IPS-NIHi11 (cell line): ENCODE data around the gene HNF1B.

Source experiments
- DNase-seq: peaks from one replicate; pipeline ENCODE4 v3.0.0; 2012; ENCODE audit warnings: mixed read lengths, low spot score

The HNF1B gene

GRCh38 chr17:37671028-37671823 lies 73.6 kb downstream of the HNF1B start:
- no peak for DNase-seq

- no peak for DNase-seq
Observed at GRCh38 chr17:37667039-37667438, 77.8 kb downstream of the HNF1B start.

DNA sequence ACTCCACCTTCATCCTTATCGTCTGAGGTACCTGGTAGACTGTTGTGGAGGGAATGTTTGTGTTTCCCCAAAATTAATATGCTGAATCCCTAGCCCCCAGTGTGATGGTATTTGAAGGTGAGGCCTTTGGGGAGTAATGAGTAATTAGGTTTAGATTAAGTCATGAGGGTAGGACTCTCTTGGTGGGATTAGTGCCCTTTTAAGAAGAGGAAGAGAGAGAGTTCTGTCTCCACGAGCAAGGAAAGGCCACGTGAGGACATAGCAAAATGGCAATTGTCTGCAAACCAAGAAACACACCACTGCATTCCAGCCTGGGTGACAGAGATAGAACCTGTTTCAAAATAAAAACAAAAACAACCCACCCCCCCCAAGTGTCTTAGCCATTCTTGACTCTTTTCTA lies 80.6 kb downstream of the HNF1B start:
- DNase-seq, result no peak

GRCh38 chr17:37662353-37662752 lies 82.5 kb downstream of the HNF1B start:
- DNase-seq, result no peak

DNA sequence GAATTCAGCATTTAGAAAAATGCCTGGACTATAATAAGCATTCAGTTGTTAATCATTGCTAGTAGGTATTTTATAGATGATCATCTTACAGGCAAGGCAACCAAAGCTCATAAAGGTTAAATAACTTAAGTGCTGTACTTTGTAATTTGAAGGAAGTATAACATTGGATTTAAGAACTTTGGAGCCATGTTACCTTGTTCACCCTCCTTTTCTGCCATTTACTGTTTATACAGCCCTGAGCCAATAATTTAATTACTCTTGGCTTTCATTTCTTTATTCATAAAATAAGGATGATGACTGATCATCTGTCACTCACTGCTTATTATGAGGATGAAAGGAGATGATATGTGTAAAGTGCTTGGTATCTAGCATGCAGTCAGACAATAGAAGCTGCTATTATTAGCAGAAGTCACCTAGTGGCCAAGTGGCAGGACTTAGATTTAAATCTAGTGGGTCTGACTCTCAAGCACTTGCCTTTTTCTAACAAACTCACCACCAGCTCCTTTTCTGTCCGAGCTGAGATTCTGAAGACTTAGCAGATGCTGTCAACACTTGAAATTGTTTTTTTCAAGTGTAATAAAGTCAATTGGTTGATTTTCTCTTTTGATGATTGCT lies 83.4 kb downstream of the HNF1B start:
- DNase-seq, result no peak

DNA sequence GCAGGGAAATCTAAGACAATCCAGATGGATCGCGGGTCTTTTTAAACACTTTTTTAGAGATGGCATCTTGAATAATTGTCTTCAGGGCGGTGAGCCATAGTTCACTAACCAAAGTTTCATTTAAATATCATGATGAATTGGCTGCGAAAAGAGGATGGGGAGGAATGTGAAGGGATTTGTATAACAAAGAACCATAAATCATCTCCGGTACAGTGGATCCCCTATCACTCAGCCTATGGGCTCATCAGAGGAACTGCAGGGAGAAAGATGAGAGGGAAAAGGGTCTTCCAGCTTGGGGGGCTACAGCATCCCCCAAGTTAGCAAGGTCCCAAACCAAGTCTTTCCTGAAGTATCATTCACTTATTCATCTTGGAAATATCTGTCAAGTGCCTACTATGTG lies 84.9 kb downstream of the HNF1B start:
- no peak for DNase-seq

DNA sequence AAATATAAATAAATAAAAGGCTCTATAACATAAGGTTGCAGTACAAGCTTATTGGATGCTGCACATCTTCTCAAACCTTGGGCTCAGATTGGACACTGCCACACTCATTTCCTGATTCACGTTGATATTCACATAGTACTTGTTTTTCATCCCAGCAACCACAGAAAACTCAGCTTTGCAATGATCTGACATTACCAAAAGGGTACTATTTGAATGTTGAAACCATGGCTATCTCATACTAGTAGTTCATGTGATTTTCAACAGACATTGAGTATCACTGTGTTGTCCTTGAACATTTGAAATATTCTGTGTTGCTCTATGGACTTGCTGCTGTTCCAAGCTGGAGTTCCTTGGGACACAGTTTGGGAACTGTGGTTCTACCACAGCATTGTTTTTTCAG lies 87.7 kb downstream of the HNF1B start:
- no peak for DNase-seq

GRCh38 chr17:37651849-37652248 lies 93.0 kb downstream of the HNF1B start:
- no peak for DNase-seq

DNA sequence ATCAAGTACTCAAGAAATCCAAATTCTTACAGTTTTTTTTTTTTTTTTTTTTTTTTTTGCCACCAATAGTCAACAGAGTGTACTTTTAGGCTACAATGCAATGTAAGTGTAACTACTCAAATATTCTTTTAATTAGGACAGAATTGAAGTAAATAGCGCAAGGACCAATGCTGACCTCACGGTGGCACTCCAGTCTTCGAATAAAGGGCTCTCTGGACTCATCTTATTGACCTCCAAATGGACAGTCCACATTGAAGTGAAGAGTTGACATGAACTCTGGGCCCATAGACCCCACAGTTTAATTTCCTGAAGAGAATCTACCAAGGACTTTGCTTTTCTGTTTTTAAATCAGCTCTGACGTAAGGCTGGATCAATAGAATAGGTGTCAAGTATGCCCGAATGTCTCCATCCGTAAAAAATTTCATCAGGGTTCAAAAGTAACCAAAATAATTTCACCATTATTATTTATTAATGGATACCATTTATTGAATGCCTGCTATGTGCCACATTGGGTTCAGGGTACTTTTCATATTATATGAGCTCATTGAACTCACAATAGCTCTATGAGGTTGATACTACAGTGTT lies 94.3 kb downstream of the HNF1B start:
- DNase-seq, result peak; percentile 52

DNA sequence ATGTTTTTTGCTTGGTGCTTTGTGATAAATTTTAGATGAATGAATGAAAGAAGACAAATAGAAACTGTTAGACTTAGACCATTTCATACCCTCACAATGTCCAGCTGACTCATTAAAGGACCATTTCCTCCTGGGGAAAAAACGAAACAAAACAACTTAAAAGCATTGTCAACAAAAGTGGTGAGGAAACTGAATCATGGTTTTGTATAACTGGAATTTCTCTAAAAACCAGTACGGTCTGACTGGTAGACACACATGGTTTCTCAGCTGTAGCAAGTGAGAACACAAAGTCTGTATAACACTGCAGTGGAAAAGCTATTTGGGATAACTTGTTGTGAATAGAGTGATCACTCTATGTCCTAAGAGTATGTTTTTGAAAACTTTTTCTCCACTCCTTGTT lies 96.3 kb downstream of the HNF1B start:
- no peak for DNase-seq

DNA sequence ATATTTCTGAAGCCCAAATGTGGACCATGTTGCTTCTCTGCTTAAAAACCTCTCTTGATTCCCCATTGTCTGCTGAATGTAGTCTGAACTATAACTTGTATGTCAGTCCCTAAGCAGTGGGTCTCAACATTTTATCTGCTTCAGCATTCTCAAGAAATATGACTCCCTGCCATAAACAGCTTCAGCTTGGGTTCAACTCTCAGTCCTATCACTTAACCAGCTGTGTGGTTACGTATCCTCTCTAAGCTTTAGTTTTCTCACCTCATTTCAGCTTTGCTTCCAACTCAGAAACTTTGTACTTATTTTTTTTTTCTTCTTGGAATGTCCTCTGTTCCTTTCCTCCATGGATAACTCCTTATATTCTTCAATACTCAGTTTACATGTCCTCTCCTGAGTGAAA lies 97.0 kb downstream of the HNF1B start:
- DNase-seq, result no peak

DNA sequence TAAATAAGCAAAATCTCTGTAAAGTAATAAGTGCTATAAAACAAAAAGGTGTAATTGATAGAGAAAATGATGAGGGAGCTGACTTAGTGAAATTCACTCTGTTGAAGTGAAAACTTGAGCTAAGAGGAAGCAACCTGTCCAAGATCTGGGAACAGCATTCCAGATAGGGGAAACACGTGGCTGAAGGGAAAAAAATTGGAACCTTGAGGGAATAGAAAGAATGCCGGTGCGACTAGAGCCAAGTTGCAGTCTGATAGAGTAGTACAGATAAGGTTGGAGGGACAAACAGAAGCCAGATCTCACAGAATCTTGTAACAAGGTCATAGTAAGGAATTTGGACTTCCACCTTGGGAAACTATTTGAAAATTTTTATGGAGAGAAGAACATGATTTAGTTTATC lies 101.0 kb downstream of the HNF1B start:
- DNase-seq, result peak; percentile 11

- DNase-seq, result peak; percentile 97
Observed at GRCh38 chr17:37643118-37643766, 101.6 kb downstream of the HNF1B start, which contains the start of gene DDX52. TSS of gene DDX52 (minus strand) at chr17:37643446. CDS start at chr17:37643420, 26 bp downstream.

DNA sequence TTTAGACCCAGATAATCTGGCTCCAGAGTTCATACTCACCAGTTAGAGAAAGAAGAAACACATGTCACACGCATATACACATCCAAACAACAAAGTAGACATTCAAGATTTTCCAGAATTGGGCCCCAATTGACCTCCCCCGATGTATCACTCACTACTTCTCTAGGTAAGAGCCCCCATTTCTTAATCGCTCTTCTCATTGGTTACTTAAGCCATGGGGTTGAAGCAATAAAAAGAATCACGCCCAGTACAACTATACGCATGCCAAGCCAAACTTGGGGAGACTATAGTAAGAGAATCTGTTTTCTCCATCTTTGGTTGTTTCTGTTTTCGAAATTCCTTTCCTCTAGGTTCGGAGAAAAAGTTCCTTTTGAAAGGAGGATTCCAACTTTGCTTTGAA lies 102.2 kb downstream of the HNF1B start:
- peak; percentile 16 for DNase-seq

DNA sequence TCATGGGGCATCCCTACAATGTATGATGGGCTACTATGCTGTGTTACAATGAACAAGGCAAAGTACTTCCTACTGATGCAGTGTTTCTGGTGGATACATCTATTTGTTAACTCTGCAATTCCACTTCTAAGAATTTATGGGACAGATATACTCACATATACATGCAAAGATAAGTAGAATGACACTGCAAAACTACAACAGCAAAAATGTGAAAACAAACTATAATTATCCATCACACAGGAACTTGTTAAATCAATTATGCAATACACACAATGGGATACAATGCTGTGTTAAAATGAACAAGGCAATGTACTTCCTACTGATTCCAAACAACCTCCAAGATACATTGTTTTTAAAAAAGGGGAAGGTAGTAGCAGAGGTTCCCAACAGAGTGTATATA lies 104.8 kb downstream of the HNF1B start:
- DNase-seq, result no peak

- DNase-seq, result no peak
Observed at GRCh38 chr17:37637956-37638355, 106.9 kb downstream of the HNF1B start.
